Peyer's patch (tissue), 4 donors: ENCODE data around the gene MLF2.
A peak's percentile ranks its signal among the peaks of the same experiment; 100 is the strongest.

Experiments
- POLR2A ChIP-seq, 2 donors: fragments of 450-650 bp; IDR thresholded peaks; one replicate each; pipeline ENCODE4 v1.5.1; 2017; ENCODE audit warnings: antibody characterized with exemption in 2 of 2, mild to moderate bottlenecking in 2 of 2, moderate library complexity in 2 of 2
- TF ChIP-seq, protein P1 (sequence below), 6 experiments: fragments of 450-650 bp in 4 of 6; fragments of 200-600 bp in 2 of 6; sonication (generic) in 1 of 6; IDR thresholded peaks; one replicate each; pipeline ENCODE4 v1.5.1; 2017 to 2019; ENCODE audit warnings: antibody characterized with exemption in 6 of 6, mild to moderate bottlenecking in 3 of 6, moderate library complexity in 1 of 6

DNA sequence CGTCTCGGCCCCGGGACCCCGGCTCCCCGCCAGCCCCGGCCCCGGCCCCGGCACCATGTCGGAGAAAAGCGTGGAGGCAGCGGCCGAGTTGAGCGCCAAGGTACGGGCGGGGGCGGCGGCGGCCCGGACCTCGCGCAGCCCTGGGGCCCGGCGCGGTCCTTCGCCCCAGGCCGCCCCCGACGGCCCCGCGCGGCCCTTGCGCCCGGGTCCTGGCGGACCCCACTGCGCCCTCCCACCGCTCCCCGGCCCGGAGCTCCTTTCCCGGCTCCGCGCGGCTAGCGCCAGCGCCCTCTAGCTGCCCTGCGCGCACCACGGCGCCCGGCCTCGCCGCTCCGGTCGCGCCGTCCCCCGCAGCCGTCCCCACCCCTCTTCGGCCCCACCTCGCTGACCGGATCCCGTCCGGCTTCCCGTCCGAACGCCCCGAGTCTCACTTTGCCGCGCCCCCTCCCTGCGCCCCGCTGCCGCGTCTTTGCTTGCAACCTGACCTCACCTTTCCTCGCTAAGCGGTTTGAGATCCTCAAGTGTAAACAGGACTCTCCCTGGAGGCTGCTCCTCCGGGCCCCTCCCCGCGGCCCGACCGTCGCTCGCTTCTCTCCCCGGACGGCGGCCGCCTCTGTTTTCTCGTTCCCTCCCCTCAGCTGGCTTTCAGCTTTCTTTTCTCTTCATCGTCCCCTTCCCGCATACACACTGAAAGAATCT is 13.9 kb upstream of the MLF2 start:
- TF ChIP-seq POLR2A (IDR thresholded peaks at IDR 0.05): peak; percentile 29 to 49
- TF ChIP-seq, protein P1, sequence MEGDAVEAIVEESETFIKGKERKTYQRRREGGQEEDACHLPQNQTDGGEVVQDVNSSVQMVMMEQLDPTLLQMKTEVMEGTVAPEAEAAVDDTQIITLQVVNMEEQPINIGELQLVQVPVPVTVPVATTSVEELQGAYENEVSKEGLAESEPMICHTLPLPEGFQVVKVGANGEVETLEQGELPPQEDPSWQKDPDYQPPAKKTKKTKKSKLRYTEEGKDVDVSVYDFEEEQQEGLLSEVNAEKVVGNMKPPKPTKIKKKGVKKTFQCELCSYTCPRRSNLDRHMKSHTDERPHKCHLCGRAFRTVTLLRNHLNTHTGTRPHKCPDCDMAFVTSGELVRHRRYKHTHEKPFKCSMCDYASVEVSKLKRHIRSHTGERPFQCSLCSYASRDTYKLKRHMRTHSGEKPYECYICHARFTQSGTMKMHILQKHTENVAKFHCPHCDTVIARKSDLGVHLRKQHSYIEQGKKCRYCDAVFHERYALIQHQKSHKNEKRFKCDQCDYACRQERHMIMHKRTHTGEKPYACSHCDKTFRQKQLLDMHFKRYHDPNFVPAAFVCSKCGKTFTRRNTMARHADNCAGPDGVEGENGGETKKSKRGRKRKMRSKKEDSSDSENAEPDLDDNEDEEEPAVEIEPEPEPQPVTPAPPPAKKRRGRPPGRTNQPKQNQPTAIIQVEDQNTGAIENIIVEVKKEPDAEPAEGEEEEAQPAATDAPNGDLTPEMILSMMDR (IDR thresholded peaks at IDR 0.05): peak; percentile 29 to 86 (median 78)
